Endothelial cell of umbilical vein (primary cell): ENCODE data around the gene IGFL1.

Experiments used
- CTCF ChIP-seq, 2 donors: IDR thresholded peaks; 1 replicate in 1 of 2; 2 replicates in 1 of 2; pipeline ENCODE4 v1.5.1; 2011; ENCODE audit warnings: low read length in 2 of 2, mild to moderate bottlenecking in 2 of 2, moderate library complexity in 2 of 2, control low read depth in 1 of 2, inconsistent platforms in 1 of 2, low read depth in 1 of 2; ENCODE audit not compliant: insufficient read depth in 1 of 2; ENCODE audit errors: extremely low read depth in 1 of 2
- MAX ChIP-seq: IDR thresholded peaks from 2 replicates; pipeline ENCODE4 v1.6.1; 2011; ENCODE audit not compliant: insufficient read depth, insufficient read length
- POLR2AphosphoS5 ChIP-seq: IDR thresholded peaks from 2 replicates; pipeline ENCODE4 v1.6.1; 2012; ENCODE audit warnings: low read depth, mild to moderate bottlenecking, control low read depth, low read length, moderate library complexity; ENCODE audit not compliant: insufficient read depth

- no peak for TF ChIP-seq MAX
- no peak for TF ChIP-seq POLR2AphosphoS5
- TF ChIP-seq CTCF (IDR thresholded peaks at IDR 0.05; ENCODE audit: extremely low read depth in 1 of 2, insufficient read depth in 1 of 2, low read depth in 1 of 2, low read length in 2 of 2), result no peak
These were observed 16.4 kb upstream of the IGFL1 start for GRCh38 chr19:46213156-46213555.
